Measurements from ENCODE around the gene TAF8. TPM values are rescaled to one million over a fixed set of nuclear protein-coding genes. Genes with fewer than 3 reads are reported as not detected.

Gene TAF8
- total RNA-seq, 2 experiments from 2014 or later: 44.1 TPM

DNA sequence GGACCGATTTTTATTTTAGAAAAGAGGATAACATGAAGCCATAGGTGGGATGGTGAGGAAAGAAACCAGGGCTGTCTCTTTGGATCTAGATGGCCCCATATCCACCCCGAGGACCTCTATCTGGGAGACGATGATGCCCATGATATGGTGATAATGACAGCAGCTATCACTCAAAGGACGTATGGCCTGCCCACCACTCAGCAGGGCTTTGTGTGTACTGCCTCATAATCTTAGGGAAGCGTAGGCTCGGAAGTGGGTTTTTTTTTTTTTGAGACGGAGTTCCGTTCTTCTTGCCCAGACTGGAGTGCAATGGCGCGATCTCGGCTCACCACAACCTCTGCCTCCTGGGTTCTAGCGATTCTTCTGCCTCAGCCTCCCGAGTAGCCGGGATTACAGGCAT is 8.2 kb upstream of the TAF8 start:
- POLR2A ChIA-PET: interaction anchor here (1.0 to 17.8 kb wide), 12 partner anchors 8 to 255 kb away, joined by 3 to 372 read pairs (median 10); partner anchors contain the start of genes BYSL, CCND3, MED20 and TAF8
- CTCF ChIA-PET: interaction anchor here (0.8 to 16.7 kb wide), 16 partner anchors 8 to 309 kb away, joined by 3 to 451 read pairs (median 6); partner anchors contain the start of genes BYSL, CCND3, FRS3 and MED20
- Mint-ChIP-seq H3K27me3 (ENCODE audit: low read depth) (no peaks in the 10 kb centered on the region), H3K36me3 (ENCODE audit: low read depth) (peaks cover 29% of the 10 kb centered on the region), H3K9me3 (ENCODE audit: insufficient read depth) (no peaks in the 10 kb centered on the region), H3K4me1 (ENCODE audit: low read depth) (peaks cover 92% of the 10 kb centered on the region), H3K4me3 (peak overlapping the region; percentile 52), H3K27ac (peak overlapping the region; percentile 92)
- no peak for ATAC-seq
- DNase-seq: no peak

- peaks cover 89% of the 10 kb centered on the region for H3K4me1 Mint-ChIP-seq (ENCODE audit: low read depth)
- POLR2A ChIA-PET: interaction anchor here (0.9 to 17.8 kb wide), 8 partner anchors 10 to 257 kb away, joined by 3 to 372 read pairs (median 8); partner anchors contain the start of genes BYSL, CCND3, MED20 and TOMM6
- DNase-seq (peak; percentile 96), ATAC-seq (peak; percentile 48)
- peak overlapping the region; percentile 92 for H3K27ac Mint-ChIP-seq
- no peaks in the 10 kb centered on the region for H3K9me3 Mint-ChIP-seq (ENCODE audit: insufficient read depth)
- H3K36me3 Mint-ChIP-seq (ENCODE audit: low read depth): peaks cover 27% of the 10 kb centered on the region
- CTCF ChIA-PET: interaction anchor here (0.6 to 16.7 kb wide), 48 partner anchors 8 to 504 kb away, joined by 3 to 451 read pairs (median 6); partner anchors contain the start of genes BYSL, CCND3, FRS3 and MED20
- peak overlapping the region; percentile 75 for H3K4me3 Mint-ChIP-seq
- H3K27me3 Mint-ChIP-seq (ENCODE audit: low read depth): no peaks in the 10 kb centered on the region
These were observed 6.4 kb upstream of the TAF8 start for GRCh38 chr6:42043787-42044475.

DNA sequence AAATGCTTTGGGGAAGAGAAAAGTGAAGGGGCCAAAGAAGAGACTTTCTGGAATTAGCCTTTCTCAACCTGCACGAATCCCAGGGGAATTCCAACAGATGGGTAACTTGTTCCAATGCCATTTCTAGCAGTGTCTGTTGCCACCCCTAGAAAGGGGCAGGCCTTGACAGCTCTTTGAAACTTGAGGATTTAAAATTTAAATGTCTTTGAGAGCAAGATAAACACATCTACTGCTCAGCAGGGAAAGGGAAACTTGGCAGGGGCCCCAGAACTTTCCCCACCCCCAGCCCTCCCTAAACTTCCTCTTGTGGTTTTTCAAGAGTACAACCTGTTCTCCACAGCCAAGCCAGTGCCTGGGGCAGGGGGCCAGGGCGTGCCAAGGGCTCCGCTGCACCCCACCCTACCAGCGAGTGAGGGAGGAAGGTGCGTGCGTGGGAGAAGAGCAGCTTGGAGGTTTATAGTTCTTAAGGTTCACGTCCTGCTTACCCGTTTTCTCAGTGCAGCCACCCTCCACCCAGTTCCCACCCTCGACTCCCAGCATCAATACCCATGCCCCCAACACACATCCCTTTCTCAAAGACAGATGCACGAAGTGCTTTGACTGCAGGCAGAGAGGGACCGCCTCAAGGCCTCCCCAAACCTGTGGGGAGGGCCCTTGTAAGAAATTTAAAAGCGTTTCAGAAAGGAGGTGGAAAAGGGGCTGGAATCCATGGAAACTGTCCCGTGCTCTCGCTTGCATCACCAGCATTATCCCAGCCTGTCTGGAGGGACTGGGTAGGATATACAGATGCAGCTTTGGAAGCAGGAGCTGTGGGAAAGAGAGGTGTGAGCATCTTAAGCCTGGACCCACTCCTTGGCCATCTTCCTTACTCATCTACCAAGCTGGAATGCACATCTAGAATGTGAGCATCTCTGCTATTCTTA is 4.5 kb upstream of the TAF8 start:
- POLR2A ChIA-PET: interaction anchor here (0.6 to 17.8 kb wide), 10 partner anchors 17 to 897 kb away, joined by 3 to 372 read pairs (median 10); partner anchors contain the start of genes BYSL, CCND3, MED20 and TOMM6
- Mint-ChIP-seq H3K36me3 (ENCODE audit: low read depth) (peaks cover 28% of the 10 kb centered on the region), H3K4me3 (peak overlapping the region; percentile 95), H3K27ac (peak overlapping the region; percentile 82), H3K4me1 (ENCODE audit: low read depth) (peaks cover 87% of the 10 kb centered on the region), H3K27me3 (ENCODE audit: low read depth) (no peaks in the 10 kb centered on the region), H3K9me3 (ENCODE audit: insufficient read depth) (no peaks in the 10 kb centered on the region)
- peak; percentile 85 for DNase-seq
- CTCF ChIA-PET: interaction anchor here (0.8 to 16.7 kb wide), 26 partner anchors 15 to 502 kb away, joined by 3 to 451 read pairs (median 10); partner anchors contain the start of genes BYSL, CCND3, FRS3 and MED20
- peak; percentile 8 for ATAC-seq

- H3K4me3 Mint-ChIP-seq: peak overlapping the region; percentile 95
- H3K9me3 Mint-ChIP-seq (ENCODE audit: insufficient read depth): no peaks in the 10 kb centered on the region
- ATAC-seq: no peak
- H3K4me1 Mint-ChIP-seq (ENCODE audit: low read depth): peaks cover 86% of the 10 kb centered on the region
- H3K36me3 Mint-ChIP-seq (ENCODE audit: low read depth): peaks cover 32% of the 10 kb centered on the region
- CTCF ChIA-PET: interaction anchor here (0.9 to 16.7 kb wide), 12 partner anchors 15 to 501 kb away, joined by 3 to 451 read pairs (median 42); partner anchors contain the start of genes BYSL, CCND3, FRS3 and MED20
- H3K27ac Mint-ChIP-seq: peak overlapping the region; percentile 82
- H3K27me3 Mint-ChIP-seq (ENCODE audit: low read depth): no peaks in the 10 kb centered on the region
- POLR2A ChIA-PET: interaction anchor here (0.6 to 17.8 kb wide), 7 partner anchors 24 to 898 kb away, joined by 3 to 372 read pairs (median 6); partner anchors contain the start of genes BYSL, CCND3, MED20 and TOMM6
- DNase-seq: no peak
These were observed 3.7 kb upstream of the TAF8 start for GRCh38 chr6:42046464-42047212.

DNA sequence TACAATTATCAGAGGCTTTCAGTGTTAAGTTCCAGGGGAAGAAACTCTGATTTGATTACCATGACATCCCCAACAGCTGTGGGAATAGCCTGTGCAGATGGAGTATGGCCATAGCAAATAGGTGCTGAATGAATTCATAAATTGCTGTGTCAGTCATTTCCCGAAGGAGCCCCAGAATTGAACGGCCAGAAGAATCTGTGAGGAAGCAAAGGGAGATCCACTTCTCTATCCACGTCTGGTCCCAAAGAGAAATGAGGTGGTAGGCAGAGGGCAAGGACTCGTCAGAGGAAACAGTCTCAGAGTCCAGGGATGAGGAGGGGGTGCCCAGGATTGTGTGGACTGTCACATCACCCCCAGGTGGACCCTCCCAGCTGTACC is 3.1 kb upstream of the TAF8 start:
- Mint-ChIP-seq H3K4me3 (peak overlapping the region; percentile 95), H3K27ac (peak overlapping the region; percentile 82), H3K27me3 (ENCODE audit: low read depth) (no peaks in the 10 kb centered on the region), H3K9me3 (ENCODE audit: insufficient read depth) (no peaks in the 10 kb centered on the region), H3K36me3 (ENCODE audit: low read depth) (peaks cover 32% of the 10 kb centered on the region), H3K4me1 (ENCODE audit: low read depth) (peaks cover 84% of the 10 kb centered on the region)
- DNase-seq: no peak
- POLR2A ChIA-PET: interaction anchor here (1.5 to 17.8 kb wide), 4 partner anchors 25 to 260 kb away, joined by 3 to 372 read pairs (median 18); partner anchors contain the start of genes BYSL, CCND3, MED20 and TOMM6
- CTCF ChIA-PET: interaction anchor here (0.9 to 16.7 kb wide), 10 partner anchors 16 to 500 kb away, joined by 3 to 451 read pairs (median 48); partner anchors contain the start of genes BYSL, CCND3, FRS3 and MED20
- ATAC-seq: no peak

DNA sequence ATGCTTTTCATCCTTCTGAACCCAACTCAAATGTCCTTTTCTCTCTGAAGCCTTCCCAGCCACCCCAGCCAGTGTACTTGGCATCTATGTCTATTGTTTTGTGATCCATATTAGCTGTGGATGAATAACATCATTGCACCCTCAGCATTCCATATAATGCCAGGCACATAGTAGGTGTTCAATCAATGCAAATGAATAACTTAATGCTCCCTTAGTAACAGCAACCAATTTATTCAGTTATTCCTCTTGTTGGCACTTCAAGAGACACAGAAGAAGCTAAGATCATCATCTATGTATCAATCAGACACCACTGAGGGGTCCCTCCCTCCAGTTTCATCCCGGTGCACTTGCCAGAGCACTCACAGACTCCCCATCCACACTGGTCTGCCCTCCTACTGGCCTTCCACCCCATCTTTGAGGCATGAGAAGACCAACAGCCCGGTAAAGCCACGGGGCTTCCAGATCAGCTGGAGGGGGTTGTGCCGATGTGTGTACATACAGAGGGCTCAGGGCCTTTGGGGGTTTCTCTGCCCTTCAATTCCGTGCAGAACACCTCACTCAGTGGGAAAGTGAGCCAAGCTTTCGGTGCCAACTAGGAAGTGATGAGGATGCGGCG is 2.4 kb upstream of the TAF8 start:
- ChIA-PET CTCF (interaction anchor here (1.5 to 16.7 kb wide), 7 partner anchors 57 to 262 kb away, joined by 5 to 451 read pairs (median 154); partner anchors contain the start of genes BYSL, CCND3, FRS3 and MED20), POLR2A (interaction anchor here (0.9 to 17.8 kb wide), 6 partner anchors 26 to 261 kb away, joined by 3 to 372 read pairs (median 10); partner anchors contain the start of genes BYSL, CCND3, MED20 and TOMM6)
- Mint-ChIP-seq H3K27ac (peak overlapping the region; percentile 99), H3K27me3 (ENCODE audit: low read depth) (no peaks in the 10 kb centered on the region), H3K9me3 (ENCODE audit: insufficient read depth) (no peaks in the 10 kb centered on the region), H3K36me3 (ENCODE audit: low read depth) (peaks cover 32% of the 10 kb centered on the region), H3K4me3 (peak overlapping the region; percentile 95), H3K4me1 (ENCODE audit: low read depth) (peaks cover 81% of the 10 kb centered on the region)
- ATAC-seq (peak; percentile 1), DNase-seq (no peak)

DNA sequence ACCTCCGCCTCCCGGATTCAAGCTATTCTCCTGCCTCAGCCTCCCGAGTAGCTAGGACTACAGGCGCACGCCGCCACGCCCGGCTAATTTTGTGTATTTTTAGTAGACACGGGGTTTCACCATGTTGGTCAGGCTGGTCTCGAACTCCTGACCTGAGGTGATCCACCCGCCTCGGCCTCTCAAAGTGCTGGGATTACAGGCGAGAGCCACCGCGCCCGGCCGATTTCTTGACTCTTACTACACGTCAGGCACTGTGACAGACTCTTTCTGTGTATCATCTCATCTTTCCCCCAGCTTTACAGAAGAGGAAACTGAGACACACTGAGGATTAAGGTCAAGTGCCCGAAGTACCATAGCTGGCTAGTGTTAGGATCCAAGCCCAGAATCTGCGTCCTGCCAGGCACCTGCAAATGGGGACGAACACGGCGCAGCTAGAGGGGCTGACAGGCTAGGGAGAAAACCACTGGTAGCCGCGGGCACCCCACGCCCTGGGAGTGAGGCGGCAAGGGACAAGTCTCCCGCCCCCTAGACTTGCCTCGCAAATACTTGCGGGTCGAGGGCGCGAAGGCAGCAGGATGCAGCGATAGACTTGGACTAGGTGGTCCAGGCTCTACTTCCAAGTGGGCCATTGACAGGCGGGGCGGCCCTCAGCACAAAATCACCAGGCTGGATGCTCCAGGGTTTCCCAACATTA is 1.1 kb upstream of the TAF8 start:
- no peak for DNase-seq

GRCh38 chr6:42049948-42050296 is 402 bp upstream of the TAF8 start:
- H3K4me3 Mint-ChIP-seq: peak overlapping the region; percentile 95
- POLR2A ChIA-PET: interaction anchor here (0.6 to 17.8 kb wide), 9 partner anchors 9 to 1641 kb away, joined by 3 to 372 read pairs (median 4); partner anchors contain the start of genes BYSL, CCND3, MED20 and TOMM6
- CTCF ChIA-PET: interaction anchor here (0.7 to 16.7 kb wide), 10 partner anchors 8 to 278 kb away, joined by 3 to 451 read pairs (median 14); partner anchors contain the start of genes BYSL, CCND3, FRS3 and MED20
- H3K4me1 Mint-ChIP-seq (ENCODE audit: low read depth): peaks cover 72% of the 10 kb centered on the region
- DNase-seq (peak; percentile 57), ATAC-seq (peak; percentile 0)
- H3K9me3 Mint-ChIP-seq (ENCODE audit: insufficient read depth): no peaks in the 10 kb centered on the region
- no peaks in the 10 kb centered on the region for H3K27me3 Mint-ChIP-seq (ENCODE audit: low read depth)
- H3K36me3 Mint-ChIP-seq (ENCODE audit: low read depth): peaks cover 37% of the 10 kb centered on the region
- peak overlapping the region; percentile 99 for H3K27ac Mint-ChIP-seq

More for the DNA sequence above, 1.1 kb upstream of the TAF8 start:
- Mint-ChIP-seq H3K4me3 (peak overlapping the region; percentile 95), H3K4me1 (ENCODE audit: low read depth) (peaks cover 74% of the 10 kb centered on the region), H3K27ac (peak overlapping the region; percentile 99), H3K27me3 (ENCODE audit: low read depth) (no peaks in the 10 kb centered on the region), H3K36me3 (ENCODE audit: low read depth) (peaks cover 34% of the 10 kb centered on the region), H3K9me3 (ENCODE audit: insufficient read depth) (no peaks in the 10 kb centered on the region)
- no peak for ATAC-seq
- CTCF ChIA-PET: interaction anchor here (0.7 to 16.7 kb wide), 8 partner anchors 55 to 263 kb away, joined by 4 to 451 read pairs (median 99); partner anchors contain the start of genes BYSL, CCND3, FRS3 and MED20
- POLR2A ChIA-PET: interaction anchor here (0.6 to 17.8 kb wide), 15 partner anchors 9 to 262 kb away, joined by 3 to 372 read pairs (median 4); partner anchors contain the start of genes BYSL, CCND3, MED20 and TOMM6

- peaks cover 59% of the 10 kb centered on the region for H3K4me1 Mint-ChIP-seq (ENCODE audit: low read depth)
- ChIA-PET CTCF (interaction anchor here (0.8 to 16.7 kb wide), 16 partner anchors 9 to 513 kb away, joined by 3 to 451 read pairs (median 4); partner anchors contain the start of genes BYSL, CCND3, FRS3 and MED20), POLR2A (interaction anchor here (0.7 to 17.8 kb wide), 13 partner anchors 9 to 318 kb away, joined by 3 to 372 read pairs (median 4); partner anchors contain the start of genes CCND3, MED20, TOMM6 and USP49)
These were observed 937 bp downstream of the TAF8 start for GRCh38 chr6:42051268-42051653.

More at GRCh38 chr6:42051268-42051653, 937 bp downstream of the TAF8 start:
- Mint-ChIP-seq H3K4me3 (peak overlapping the region; percentile 95), H3K27ac (peak overlapping the region; percentile 99), H3K9me3 (ENCODE audit: insufficient read depth) (no peaks in the 10 kb centered on the region), H3K36me3 (ENCODE audit: low read depth) (peaks cover 46% of the 10 kb centered on the region), H3K27me3 (ENCODE audit: low read depth) (no peaks in the 10 kb centered on the region)
- DNase-seq: no peak
- no peak for ATAC-seq

Measured in activated CD8-positive, alpha-beta T cell treated with anti-CD3 and anti-CD28 coated beads, Interleukin-2, amount 10 ng/mL, durations not matched to agents 7 days and 5 days (primary cell).